Memory B cell (primary cell): ENCODE measurements around the gene HMX3.
"Not testable (repeated sequence)": the region's sequence is repeated elsewhere in the genome, so short reads cannot be mapped to it uniquely, and the experiment has no call there.

Source experiments
- ATAC-seq: fragments of 150-1000 bp; cut with Tn5 transposase; 2 replicates; pipeline ENCODE4 v1.10.0; 2021; ENCODE audit warnings: low read depth, mild to moderate bottlenecking, moderate library complexity
- DNase-seq, 2 donors: peaks; one replicate each; pipeline ENCODE4 v3.0.0; 2022; ENCODE audit warnings: low spot score in 2 of 2
- H3K27ac Mint-ChIP-seq: one replicate; pipeline ENCODE4 v1.8.0; 2022; ENCODE audit warnings: mild to moderate bottlenecking, moderate library complexity, mixed read lengths
- H3K27me3 Mint-ChIP-seq: one replicate; pipeline ENCODE4 v1.8.0; 2022; ENCODE audit warnings: mixed read lengths
- H3K36me3 Mint-ChIP-seq: one replicate; pipeline ENCODE4 v1.8.0; 2022; ENCODE audit warnings: mild to moderate bottlenecking, mixed read lengths
- H3K4me1 Mint-ChIP-seq: one replicate; pipeline ENCODE4 v1.8.0; 2022; ENCODE audit warnings: mixed read lengths
- H3K4me3 Mint-ChIP-seq: one replicate; pipeline ENCODE4 v1.8.0; 2022; ENCODE audit warnings: mild to moderate bottlenecking, moderate library complexity, mixed read lengths
- H3K9me3 Mint-ChIP-seq: one replicate; pipeline ENCODE4 v1.8.0; 2022; ENCODE audit warnings: mixed read lengths

HMX3 gene

GRCh38 chr10:123160311-123160980, 24.7 kb downstream of the HMX3 start:
- H3K9me3 Mint-ChIP-seq: no peaks in the 10 kb centered on the region
- H3K36me3 Mint-ChIP-seq: peaks cover 33% of the 10 kb centered on the region
- no peak for DNase-seq
- H3K4me3 Mint-ChIP-seq: no peak overlapping the region
- peaks cover 26% of the 10 kb centered on the region for H3K4me1 Mint-ChIP-seq
- no peak for ATAC-seq
- peak overlapping the region; percentile 20 for H3K27ac Mint-ChIP-seq
- no peaks in the 10 kb centered on the region for H3K27me3 Mint-ChIP-seq

GRCh38 chr10:123164319-123164718, 28.5 kb downstream of the HMX3 start:
- no peaks in the 10 kb centered on the region for H3K9me3 Mint-ChIP-seq
- H3K27me3 Mint-ChIP-seq: no peaks in the 10 kb centered on the region
- no peak overlapping the region for H3K4me3 Mint-ChIP-seq
- no peak for DNase-seq
- H3K36me3 Mint-ChIP-seq: peaks cover 26% of the 10 kb centered on the region
- no peak overlapping the region for H3K27ac Mint-ChIP-seq
- peaks cover 10% of the 10 kb centered on the region for H3K4me1 Mint-ChIP-seq
- no peak for ATAC-seq

- Mint-ChIP-seq H3K27me3 (no peaks in the 10 kb centered on the region), H3K27ac (peak overlapping the region; percentile 5), H3K4me3 (no peak overlapping the region), H3K4me1 (peaks cover 8% of the 10 kb centered on the region), H3K9me3 (no peaks in the 10 kb centered on the region), H3K36me3 (peaks cover 29% of the 10 kb centered on the region)
- ATAC-seq (no peak), DNase-seq (no peak)
These were observed 29.8 kb downstream of the HMX3 start for GRCh38 chr10:123165445-123166072.

- Mint-ChIP-seq H3K27me3 (no peaks in the 10 kb centered on the region), H3K27ac (no peak overlapping the region), H3K4me3 (no peak overlapping the region), H3K9me3 (no peaks in the 10 kb centered on the region), H3K4me1 (peaks cover 7% of the 10 kb centered on the region), H3K36me3 (peaks cover 30% of the 10 kb centered on the region)
- DNase-seq (no peak), ATAC-seq (no peak)
These were observed 30.8 kb downstream of the HMX3 start for GRCh38 chr10:123166618-123167017.

- Mint-ChIP-seq H3K27ac (no peak overlapping the region), H3K27me3 (no peaks in the 10 kb centered on the region), H3K4me3 (no peak overlapping the region), H3K4me1 (peaks cover 10% of the 10 kb centered on the region), H3K9me3 (no peaks in the 10 kb centered on the region), H3K36me3 (peaks cover 37% of the 10 kb centered on the region)
- no peak for ATAC-seq
- DNase-seq: no peak
These were observed 35.2 kb downstream of the HMX3 start for GRCh38 chr10:123170961-123171360.

- DNase-seq, H3K9me3 Mint-ChIP-seq, H3K27me3 Mint-ChIP-seq, ATAC-seq, H3K27ac Mint-ChIP-seq, H3K4me1 Mint-ChIP-seq, H3K4me3 Mint-ChIP-seq: not testable (repeated sequence)
- H3K36me3 Mint-ChIP-seq: peaks cover 39% of the 10 kb centered on the region
These were observed 35.8 kb downstream of the HMX3 start for GRCh38 chr10:123171616-123172015.

- Mint-ChIP-seq H3K36me3 (peaks cover 48% of the 10 kb centered on the region), H3K27ac (no peak overlapping the region)
These were observed 39.9 kb downstream of the HMX3 start for GRCh38 chr10:123175389-123176387.

GRCh38 chr10:123178390-123178789, 42.6 kb downstream of the HMX3 start:
- H3K4me3 Mint-ChIP-seq, ATAC-seq, H3K27me3 Mint-ChIP-seq, H3K4me1 Mint-ChIP-seq, DNase-seq, H3K9me3 Mint-ChIP-seq, H3K27ac Mint-ChIP-seq: not testable (repeated sequence)
- H3K36me3 Mint-ChIP-seq: peaks cover 44% of the 10 kb centered on the region

More at GRCh38 chr10:123175389-123176387, 39.9 kb downstream of the HMX3 start:
- no peak overlapping the region for H3K4me3 Mint-ChIP-seq
- DNase-seq (no peak), ATAC-seq (no peak)
- H3K4me1 Mint-ChIP-seq: peaks cover 5% of the 10 kb centered on the region
- H3K27me3 Mint-ChIP-seq: no peaks in the 10 kb centered on the region
- H3K9me3 Mint-ChIP-seq: peaks cover 2% of the 10 kb centered on the region

GRCh38 chr10:123180101-123181090, 44.6 kb downstream of the HMX3 start:
- Mint-ChIP-seq H3K9me3 (peaks cover 14% of the 10 kb centered on the region), H3K4me3 (no peak overlapping the region), H3K27ac (peak overlapping the region; percentile 15), H3K36me3 (peaks cover 44% of the 10 kb centered on the region), H3K27me3 (no peaks in the 10 kb centered on the region), H3K4me1 (no peaks in the 10 kb centered on the region)
- DNase-seq (no peak), ATAC-seq (no peak)

GRCh38 chr10:123183724-123184123, 48.0 kb downstream of the HMX3 start:
- peaks cover 35% of the 10 kb centered on the region for H3K36me3 Mint-ChIP-seq
- DNase-seq (no peak), ATAC-seq (no peak)
- H3K27ac Mint-ChIP-seq: no peak overlapping the region
- no peaks in the 10 kb centered on the region for H3K27me3 Mint-ChIP-seq
- peaks cover 17% of the 10 kb centered on the region for H3K9me3 Mint-ChIP-seq
- H3K4me1 Mint-ChIP-seq: peaks cover 3% of the 10 kb centered on the region
- no peak overlapping the region for H3K4me3 Mint-ChIP-seq

- Mint-ChIP-seq H3K9me3 (peaks cover 16% of the 10 kb centered on the region), H3K4me3 (no peak overlapping the region), H3K36me3 (peaks cover 47% of the 10 kb centered on the region), H3K27me3 (no peaks in the 10 kb centered on the region), H3K4me1 (peaks cover 3% of the 10 kb centered on the region), H3K27ac (no peak overlapping the region)
- ATAC-seq: no peak
- no peak for DNase-seq
These were observed 52.0 kb downstream of the HMX3 start for GRCh38 chr10:123187781-123188180.
